ENCODE measurements around the gene LMF2.

Gene LMF2

DNA sequence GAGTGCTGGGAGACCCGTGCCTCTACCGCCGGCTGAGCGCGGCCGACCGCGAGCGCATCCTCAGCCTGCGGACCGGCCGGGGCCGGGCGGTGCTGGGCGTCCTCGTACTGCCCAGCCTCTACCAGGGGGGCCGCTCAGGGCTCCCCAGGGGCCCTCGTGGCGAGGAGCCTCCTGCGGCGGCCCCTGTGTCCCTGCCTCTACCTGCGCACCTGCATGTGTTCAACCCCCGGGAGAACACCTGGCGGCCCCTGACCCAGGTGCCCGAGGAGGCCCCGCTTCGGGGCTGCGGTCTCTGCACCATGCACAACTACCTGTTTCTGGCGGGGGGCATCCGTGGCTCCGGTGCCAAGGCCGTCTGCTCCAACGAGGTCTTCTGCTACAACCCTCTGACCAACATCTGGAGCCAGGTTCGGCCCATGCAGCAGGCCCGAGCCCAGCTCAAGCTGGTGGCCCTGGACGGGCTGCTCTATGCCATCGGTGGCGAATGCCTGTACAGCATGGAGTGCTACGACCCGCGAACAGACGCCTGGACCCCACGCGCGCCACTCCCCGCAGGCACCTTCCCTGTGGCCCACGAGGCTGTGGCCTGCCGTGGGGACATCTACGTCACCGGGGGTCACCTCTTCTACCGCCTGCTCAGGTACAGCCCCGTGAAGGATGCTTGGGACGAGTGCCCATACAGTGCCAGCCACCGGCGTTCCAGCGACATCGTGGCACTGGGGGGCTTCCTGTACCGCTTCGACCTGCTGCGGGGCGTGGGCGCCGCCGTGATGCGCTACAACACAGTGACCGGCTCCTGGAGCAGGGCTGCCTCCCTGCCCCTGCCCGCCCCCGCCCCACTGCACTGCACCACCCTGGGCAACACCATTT is 41.7 kb upstream of the LMF2 start:
- no peak for DNase-seq (ENCODE audit: extremely low spot score)
- ChIA-PET CTCF (interaction anchor here (1.5 kb wide), 1 partner anchor 14 kb away, joined by 12 read pairs; the partner anchor contains the start of gene SYCE3), POLR2A (no interaction called here)
- TF ChIP-seq, protein P1, sequence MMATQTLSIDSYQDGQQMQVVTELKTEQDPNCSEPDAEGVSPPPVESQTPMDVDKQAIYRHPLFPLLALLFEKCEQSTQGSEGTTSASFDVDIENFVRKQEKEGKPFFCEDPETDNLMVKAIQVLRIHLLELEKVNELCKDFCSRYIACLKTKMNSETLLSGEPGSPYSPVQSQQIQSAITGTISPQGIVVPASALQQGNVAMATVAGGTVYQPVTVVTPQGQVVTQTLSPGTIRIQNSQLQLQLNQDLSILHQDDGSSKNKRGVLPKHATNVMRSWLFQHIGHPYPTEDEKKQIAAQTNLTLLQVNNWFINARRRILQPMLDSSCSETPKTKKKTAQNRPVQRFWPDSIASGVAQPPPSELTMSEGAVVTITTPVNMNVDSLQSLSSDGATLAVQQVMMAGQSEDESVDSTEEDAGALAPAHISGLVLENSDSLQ (IDR thresholded peaks at IDR 0.05): no peak
- no peak for TF ChIP-seq BHLHE40 (IDR thresholded peaks at IDR 0.05; ENCODE audit: borderline replicate concordance)
- TF ChIP-seq HDGF (IDR thresholded peaks at IDR 0.05; ENCODE audit: borderline replicate concordance): no peak
- TF ChIP-seq FOXK2 (IDR thresholded peaks at IDR 0.05): no peak
- no peak for TF ChIP-seq ELF4 (IDR thresholded peaks at IDR 0.05)
- no peak for TF ChIP-seq LEF1 (IDR thresholded peaks at IDR 0.05; ENCODE audit: borderline replicate concordance)
- no peak for TF ChIP-seq NFRKB (IDR thresholded peaks at IDR 0.05)
- no peak for TF ChIP-seq SP1 (IDR thresholded peaks at IDR 0.05)
- TF ChIP-seq TARDBP (IDR thresholded peaks at IDR 0.05): no peak
- no peak for TF ChIP-seq CTBP1 (IDR thresholded peaks at IDR 0.05; ENCODE audit: borderline replicate concordance)
- no peak for TF ChIP-seq FOXA1 (IDR thresholded peaks at IDR 0.05)
- TF ChIP-seq SUZ12 (IDR thresholded peaks at IDR 0.05): no peak
- TF ChIP-seq L3MBTL2 (conservative IDR thresholded peaks at IDR 0.05): no peak
- TF ChIP-seq ZNF384 (IDR thresholded peaks at IDR 0.05): no peak
- no peak for TF ChIP-seq FOXM1 (IDR thresholded peaks at IDR 0.05; ENCODE audit: borderline replicate concordance)
- TF ChIP-seq ARNT (IDR thresholded peaks at IDR 0.05): no peak

DNA sequence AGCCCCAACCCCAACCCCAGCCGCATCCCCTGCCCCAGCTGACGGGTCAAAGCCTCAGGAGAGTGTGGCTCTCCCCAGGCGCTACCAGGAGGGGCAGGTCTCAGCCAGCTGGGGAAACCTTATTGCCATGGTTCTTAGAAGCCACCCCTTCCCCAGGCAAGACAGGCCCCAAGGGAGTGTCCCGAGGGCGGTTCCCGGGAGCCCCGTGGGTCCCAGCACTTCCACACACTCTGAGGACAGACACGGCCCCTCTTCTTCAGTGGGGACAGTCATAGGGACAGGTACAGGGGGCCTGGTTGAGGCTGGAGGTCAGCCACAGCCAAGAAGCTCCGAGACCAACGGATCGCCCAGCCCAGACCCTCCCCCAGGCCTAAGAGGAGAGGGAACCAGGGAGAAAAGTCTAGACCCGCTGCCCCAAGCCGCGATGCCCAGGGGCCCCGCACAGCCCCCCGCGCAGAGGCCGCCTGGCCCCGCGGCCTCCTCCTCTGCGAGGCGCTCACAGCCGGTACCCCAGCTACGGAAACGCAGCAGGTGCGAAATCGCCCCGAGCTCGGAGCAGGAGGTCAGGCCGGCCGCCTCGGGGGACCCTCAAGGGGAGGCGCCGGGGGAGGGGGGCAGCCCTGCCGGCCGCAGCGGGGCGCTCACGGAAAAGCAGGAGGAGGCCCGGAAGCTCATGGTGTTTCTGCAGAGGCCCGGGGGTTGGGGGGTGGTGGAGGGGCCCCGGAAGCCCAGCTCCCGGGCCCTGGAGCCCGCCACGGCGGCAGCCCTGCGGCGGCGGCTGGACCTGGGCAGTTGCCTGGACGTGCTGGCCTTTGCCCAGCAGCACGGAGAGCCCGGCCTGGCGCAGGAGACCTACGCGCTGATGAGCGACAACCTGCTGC is 40.8 kb upstream of the LMF2 start:
- POLR2A ChIA-PET: interaction anchor here (1.1 kb wide), 1 partner anchor 23 kb away, joined by 4 read pairs; the partner anchor contains the start of gene SCO2
- no peak for TF ChIP-seq CTBP1 (IDR thresholded peaks at IDR 0.05; ENCODE audit: borderline replicate concordance)
- TF ChIP-seq SP1 (IDR thresholded peaks at IDR 0.05): no peak
- TF ChIP-seq FOXA1 (IDR thresholded peaks at IDR 0.05): no peak
- TF ChIP-seq, protein P1 (IDR thresholded peaks at IDR 0.05): no peak
- TF ChIP-seq ZNF384 (IDR thresholded peaks at IDR 0.05): no peak
- TF ChIP-seq TARDBP (IDR thresholded peaks at IDR 0.05): no peak
- TF ChIP-seq ELF4 (IDR thresholded peaks at IDR 0.05): no peak
- TF ChIP-seq HDGF (IDR thresholded peaks at IDR 0.05; ENCODE audit: borderline replicate concordance): no peak
- no peak for TF ChIP-seq BHLHE40 (IDR thresholded peaks at IDR 0.05; ENCODE audit: borderline replicate concordance)
- TF ChIP-seq L3MBTL2 (conservative IDR thresholded peaks at IDR 0.05): no peak
- no peak for TF ChIP-seq FOXM1 (IDR thresholded peaks at IDR 0.05; ENCODE audit: borderline replicate concordance)
- no peak for TF ChIP-seq ARNT (IDR thresholded peaks at IDR 0.05)
- TF ChIP-seq LEF1 (IDR thresholded peaks at IDR 0.05; ENCODE audit: borderline replicate concordance): no peak
- no peak for TF ChIP-seq NFRKB (IDR thresholded peaks at IDR 0.05)
- no peak for TF ChIP-seq SUZ12 (IDR thresholded peaks at IDR 0.05)
- CTCF ChIA-PET: interaction anchor here (1.6 kb wide), 1 partner anchor 23 kb away, joined by 4 read pairs; the partner anchor contains the start of gene SCO2
- no peak for DNase-seq (ENCODE audit: extremely low spot score)

GRCh38 chr22:50547263-50547985 is 39.9 kb upstream of the LMF2 start:
- ChIA-PET POLR2A (interaction anchor here (1.0 to 1.1 kb wide), 2 partner anchors 22 to 39 kb away, joined by 4 to 6 read pairs; partner anchors contain the start of genes LMF2, NCAPH2 and SCO2), CTCF (interaction anchor here (0.6 to 1.6 kb wide), 3 partner anchors 13 to 22 kb away, joined by 3 to 4 read pairs (median 3); partner anchors contain the start of genes SCO2 and SYCE3)
- TF ChIP-seq FOXK2 (IDR thresholded peaks at IDR 0.05) (no peak), SUZ12 (IDR thresholded peaks at IDR 0.05) (no peak), ELF4 (IDR thresholded peaks at IDR 0.05) (no peak), ARNT (IDR thresholded peaks at IDR 0.05) (no peak)
- no peak for DNase-seq (ENCODE audit: extremely low spot score)

- POLR2A ChIA-PET: interaction anchor here (0.8 to 1.9 kb wide), 3 partner anchors 21 to 39 kb away, joined by 3 to 13 read pairs (median 6); partner anchors contain the start of genes LMF2, NCAPH2 and SCO2
- no peak for DNase-seq (ENCODE audit: extremely low spot score)
- CTCF ChIA-PET: interaction anchor here (0.8 to 1.9 kb wide), 3 partner anchors 16 to 21 kb away, joined by 3 to 12 read pairs (median 11); partner anchors contain the start of genes SCO2 and SYCE3
- TF ChIP-seq BHLHE40 (IDR thresholded peaks at IDR 0.05; ENCODE audit: borderline replicate concordance) (no peak), L3MBTL2 (conservative IDR thresholded peaks at IDR 0.05) (no peak), TARDBP (IDR thresholded peaks at IDR 0.05) (no peak), ZNF384 (IDR thresholded peaks at IDR 0.05) (no peak), ARNT (IDR thresholded peaks at IDR 0.05) (no peak), HDGF (IDR thresholded peaks at IDR 0.05; ENCODE audit: borderline replicate concordance) (no peak), NFRKB (IDR thresholded peaks at IDR 0.05) (no peak), FOXK2 (IDR thresholded peaks at IDR 0.05) (no peak), ELF4 (IDR thresholded peaks at IDR 0.05) (no peak), FOXM1 (IDR thresholded peaks at IDR 0.05; ENCODE audit: borderline replicate concordance) (no peak), SP1 (IDR thresholded peaks at IDR 0.05) (no peak), FOXA1 (IDR thresholded peaks at IDR 0.05) (no peak), LEF1 (IDR thresholded peaks at IDR 0.05; ENCODE audit: borderline replicate concordance) (no peak), SUZ12 (IDR thresholded peaks at IDR 0.05) (no peak), CTBP1 (IDR thresholded peaks at IDR 0.05; ENCODE audit: borderline replicate concordance) (no peak)
- TF ChIP-seq, protein P1 (IDR thresholded peaks at IDR 0.05): no peak
These were observed 39.1 kb upstream of the LMF2 start for GRCh38 chr22:50546326-50547262.
